AG10803 (cell line): ENCODE results near the gene PAQR7.
"Not testable (repeated sequence)": the region's sequence is repeated elsewhere in the genome, so short reads cannot be mapped to it uniquely, and the experiment has no call there.

Experiments used
- DNase-seq: peaks from one replicate; pipeline ENCODE4 v3.0.0; 2010; ENCODE audit warnings: low read depth
- H3K4me3 ChIP-seq: 2 replicates; pipeline ENCODE4 v1.5.1; 2011; ENCODE audit warnings: mild to moderate bottlenecking, low read length, control low read depth
- CTCF ChIP-seq: conservative IDR thresholded peaks from 2 replicates; pipeline ENCODE4 v1.5.1; 2011; ENCODE audit warnings: mild to moderate bottlenecking, low read length, control low read depth, inconsistent platforms

PAQR7 gene

GRCh38 chr1:25844536-25845337 is 30.8 kb downstream of the PAQR7 start:
- no peak for TF ChIP-seq CTCF
- no peak overlapping the region for H3K4me3 ChIP-seq
- no peak for DNase-seq

GRCh38 chr1:25843483-25843882 is 32.0 kb downstream of the PAQR7 start:
- no peak overlapping the region for H3K4me3 ChIP-seq
- no peak for TF ChIP-seq CTCF
- no peak for DNase-seq

GRCh38 chr1:25839808-25840207 is 35.7 kb downstream of the PAQR7 start:
- not testable (repeated sequence) for H3K4me3 ChIP-seq, DNase-seq

- TF ChIP-seq CTCF, result peak; percentile 39
- no peak for DNase-seq
- no peak overlapping the region for H3K4me3 ChIP-seq
Measured at GRCh38 chr1:25837262-25837875, 38.1 kb downstream of the PAQR7 start.

- DNase-seq, result no peak
- TF ChIP-seq CTCF, result no peak
- H3K4me3 ChIP-seq, result no peak overlapping the region
Measured at GRCh38 chr1:25836695-25837094, 38.8 kb downstream of the PAQR7 start.

GRCh38 chr1:25834894-25835293 is 40.6 kb downstream of the PAQR7 start:
- no peak for DNase-seq
- no peak for TF ChIP-seq CTCF
- no peak overlapping the region for H3K4me3 ChIP-seq

- no peak for DNase-seq
- H3K4me3 ChIP-seq, result no peak overlapping the region
- TF ChIP-seq CTCF, result no peak
Measured at GRCh38 chr1:25833158-25833557, 42.4 kb downstream of the PAQR7 start.
